GM12891 (cell line): ENCODE results near the gene PPP4R2. TPM values are rescaled to one million over a fixed set of nuclear protein-coding genes. Genes with fewer than 3 reads are reported as not detected.
A peak's percentile ranks its signal among the peaks of the same experiment; 100 is the strongest.

Experiments used
- DNase-seq: peaks from one replicate; pipeline ENCODE4 v3.0.0; 2011; ENCODE audit warnings: low spot score; ENCODE audit not compliant: insufficient read length
- FAIRE-seq: peaks from 2 replicates; lab custom pipeline; 2011; peaks lifted over from hg19 to GRCh38; lab: Jason Lieb, UNC
- PAX5 ChIP-seq: IDR thresholded peaks from 2 replicates; pipeline ENCODE4 v1.6.1; 2011; ENCODE audit warnings: low read length, moderate library complexity, mild to moderate bottlenecking; ENCODE audit not compliant: insufficient read depth, severe bottlenecking
- POLR2A ChIP-seq: IDR thresholded peaks from 2 replicates; pipeline ENCODE4 v1.6.1; 2011; ENCODE audit warnings: low read depth, low read length, control low read depth
- POLR2AphosphoS5 ChIP-seq: IDR thresholded peaks from 2 replicates; pipeline ENCODE4 v1.6.1; 2011; ENCODE audit warnings: low read depth, low read length, control low read depth
- POU2F2 ChIP-seq: IDR thresholded peaks from 2 replicates; pipeline ENCODE4 v1.6.1; 2011; ENCODE audit warnings: low read depth, mild to moderate bottlenecking, control low read depth, low read length, moderate library complexity
- SPI1 ChIP-seq: IDR thresholded peaks from 2 replicates; pipeline ENCODE4 v1.6.1; 2011; ENCODE audit warnings: low read depth, low read length, control low read depth
- TAF1 ChIP-seq: IDR thresholded peaks from 2 replicates; pipeline ENCODE4 v1.6.1; 2011; ENCODE audit warnings: low read depth, low read length, control low read depth
- polyA plus RNA-seq: library from polyadenylated mRNA; unstranded; fragments of >200 nt; gene quantifications from one replicate; pipeline ENCODE4 v1.2.1, GENCODE V29; 2012; ENCODE audit warnings: low read depth, missing spikeins, inconsistent platforms; ENCODE audit not compliant: missing spikeins

The PPP4R2 gene, protein sequence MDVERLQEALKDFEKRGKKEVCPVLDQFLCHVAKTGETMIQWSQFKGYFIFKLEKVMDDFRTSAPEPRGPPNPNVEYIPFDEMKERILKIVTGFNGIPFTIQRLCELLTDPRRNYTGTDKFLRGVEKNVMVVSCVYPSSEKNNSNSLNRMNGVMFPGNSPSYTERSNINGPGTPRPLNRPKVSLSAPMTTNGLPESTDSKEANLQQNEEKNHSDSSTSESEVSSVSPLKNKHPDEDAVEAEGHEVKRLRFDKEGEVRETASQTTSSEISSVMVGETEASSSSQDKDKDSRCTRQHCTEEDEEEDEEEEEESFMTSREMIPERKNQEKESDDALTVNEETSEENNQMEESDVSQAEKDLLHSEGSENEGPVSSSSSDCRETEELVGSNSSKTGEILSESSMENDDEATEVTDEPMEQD
- 23.2 TPM for polyA plus RNA-seq

DNA sequence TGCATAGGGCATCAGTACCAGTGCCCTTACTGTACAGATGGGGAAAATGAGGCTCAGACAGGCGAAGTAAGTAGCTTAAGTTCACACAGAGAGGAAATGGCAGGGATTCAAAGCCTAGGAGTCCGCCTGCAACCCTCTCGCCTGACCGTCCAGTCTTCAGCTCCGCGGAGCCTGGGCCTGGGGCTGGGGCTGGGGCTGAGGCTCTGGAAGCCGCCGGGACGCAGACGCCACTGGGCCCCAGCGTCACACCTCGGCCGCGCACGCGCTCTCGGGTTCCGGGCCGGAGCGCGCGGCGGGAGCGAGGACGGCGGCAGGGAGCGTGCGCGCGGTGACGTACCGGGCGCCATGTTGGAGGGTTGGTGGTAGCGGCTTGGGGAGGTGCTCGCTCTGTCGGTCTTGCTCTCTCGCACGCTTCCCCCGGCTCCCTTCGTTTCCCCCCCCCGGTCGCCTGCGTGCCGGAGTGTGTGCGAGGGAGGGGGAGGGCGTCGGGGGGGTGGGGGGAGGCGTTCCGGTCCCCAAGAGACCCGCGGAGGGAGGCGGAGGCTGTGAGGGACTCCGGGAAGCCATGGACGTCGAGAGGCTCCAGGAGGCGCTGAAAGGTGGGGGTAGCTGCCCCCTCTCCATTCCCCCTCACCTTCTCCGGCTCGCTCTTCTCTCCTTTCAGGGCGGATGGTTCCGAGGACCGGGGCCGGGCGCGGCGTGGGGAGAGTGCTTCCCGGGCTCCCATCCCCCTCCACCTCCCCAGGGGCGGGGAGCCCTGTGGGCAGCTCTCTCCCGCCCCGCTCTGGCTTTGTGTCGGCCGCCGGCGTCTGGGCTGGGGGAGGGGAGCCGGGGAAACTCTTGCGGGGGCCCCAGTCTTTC, at the start of gene PPP4R2:
PPP4R2 (plus strand) TSS at position 339 of the 861 bp plus-strand sequence; CDS start at position 566, 227 bp downstream.
- DNase-seq (peak; percentile 77), FAIRE-seq (peak; percentile 98)
- TF ChIP-seq TAF1 (peak; percentile 51; the same call in 1 of the 2 replicates), POLR2A (peak; percentile 86), POLR2AphosphoS5 (peak; percentile 91), PAX5 (no peak), POU2F2 (peak; percentile 56; the same call in 1 of the 2 replicates)

DNA sequence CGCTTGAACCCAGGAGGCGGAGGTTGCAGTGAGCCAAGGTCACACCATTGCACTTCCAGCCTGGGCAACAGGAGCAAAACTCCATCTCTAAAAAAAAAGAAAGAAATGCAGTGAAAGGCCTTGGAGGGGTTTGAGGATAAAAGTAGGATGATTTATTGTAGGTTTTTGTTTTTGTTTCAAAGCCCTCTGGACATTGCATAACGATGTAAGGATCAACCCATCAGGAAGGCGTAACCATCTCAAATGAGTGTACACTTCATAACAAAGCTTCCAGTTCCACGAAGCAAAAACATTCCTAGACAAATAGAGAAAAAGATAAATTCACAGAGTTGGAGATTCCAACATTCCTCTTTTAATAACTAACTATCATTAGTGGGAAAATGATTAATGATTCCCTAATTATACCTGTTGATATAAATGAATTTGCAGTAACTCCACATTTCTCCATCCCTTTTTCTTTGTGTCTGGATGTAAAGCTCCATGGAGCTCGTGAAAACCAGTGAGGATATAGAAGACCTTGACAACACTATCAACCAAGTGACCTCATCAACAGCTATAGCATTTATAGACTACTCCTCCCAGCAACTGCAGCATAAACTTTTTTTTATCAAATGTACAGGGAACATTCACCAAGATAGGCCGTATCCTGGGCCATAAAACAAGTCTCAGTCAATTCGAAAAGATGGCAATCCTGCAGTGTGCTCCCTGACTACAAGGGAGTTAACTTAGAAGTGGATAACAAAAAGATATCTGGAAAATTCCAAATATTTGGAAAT, 48.7 kb upstream of the PPP4R2 start:
- FAIRE-seq (no peak), DNase-seq (no peak)
- TF ChIP-seq PAX5 (no peak), POLR2AphosphoS5 (no peak), POU2F2 (no peak), SPI1 (no peak), TAF1 (no peak)

DNA sequence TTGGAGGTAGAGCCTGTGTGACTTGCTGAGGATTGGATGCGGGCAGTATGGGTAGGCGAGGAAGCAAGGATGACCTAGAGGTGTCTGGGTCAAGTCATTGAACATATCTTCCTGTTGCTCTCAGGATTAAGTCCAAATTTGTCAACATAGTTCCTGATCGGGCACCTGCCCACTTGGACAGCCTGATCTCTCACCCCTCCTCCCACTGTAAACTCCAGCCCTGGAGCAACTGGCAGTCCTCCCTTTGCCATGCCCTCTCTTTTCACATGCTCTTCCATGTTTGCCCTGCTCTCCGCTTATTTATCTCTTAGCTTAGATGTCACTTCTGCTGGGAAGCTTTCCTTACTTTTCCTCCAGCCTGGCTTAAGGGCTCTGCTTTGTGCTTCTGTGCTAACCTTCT, 47.6 kb upstream of the PPP4R2 start:
- TF ChIP-seq POLR2A = no peak
- TF ChIP-seq POU2F2 = no peak
- TF ChIP-seq TAF1 = no peak
- no peak for TF ChIP-seq PAX5
- TF ChIP-seq SPI1 = no peak
- no peak for TF ChIP-seq POLR2AphosphoS5
- FAIRE-seq (no peak), DNase-seq (no peak)

DNA sequence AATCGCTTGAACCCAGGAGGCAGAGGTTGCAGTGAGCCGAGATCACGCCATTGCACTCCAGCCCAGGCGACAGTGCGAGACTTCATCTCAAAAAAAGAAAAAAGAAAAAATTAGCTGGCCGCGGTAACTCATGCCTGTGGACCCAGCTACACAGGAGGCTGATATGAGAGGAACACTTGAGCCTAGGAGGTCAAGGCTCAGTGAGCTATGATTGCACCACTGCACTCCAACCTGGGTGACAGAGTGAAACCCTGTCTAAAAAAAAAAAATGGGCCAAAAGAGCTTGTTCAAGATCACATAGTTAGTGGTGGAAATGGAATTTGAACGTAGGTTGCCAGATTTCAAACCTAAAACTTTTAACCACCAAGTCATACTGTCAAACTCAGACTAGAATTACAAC, 46.2 kb upstream of the PPP4R2 start:
- peak; percentile 69 for FAIRE-seq
- DNase-seq = no peak
- TF ChIP-seq POU2F2 = no peak

DNA sequence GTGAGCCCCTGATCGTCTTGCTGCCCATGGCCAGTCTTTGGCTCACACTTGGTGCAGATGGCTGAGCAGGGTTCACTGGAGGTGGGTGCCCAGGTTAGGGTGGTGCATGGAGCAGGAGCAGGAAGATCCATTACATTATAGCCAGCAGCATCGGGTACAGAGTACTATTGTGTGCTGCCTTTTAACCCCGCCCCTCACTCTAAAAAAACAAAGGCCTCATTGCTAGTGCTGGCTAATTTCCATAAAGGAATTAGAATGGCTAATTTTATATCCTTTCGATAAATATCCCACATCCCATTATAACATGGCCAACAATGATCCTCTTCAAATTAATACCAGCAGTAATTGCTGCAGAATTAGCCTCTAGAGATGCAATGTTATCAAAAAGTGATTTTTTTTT, 45.8 kb upstream of the PPP4R2 start:
- TF ChIP-seq POLR2AphosphoS5 = no peak
- no peak for TF ChIP-seq SPI1
- TF ChIP-seq TAF1 = no peak
- no peak for TF ChIP-seq POLR2A
- TF ChIP-seq PAX5 = no peak
- TF ChIP-seq POU2F2 = no peak
- DNase-seq (no peak), FAIRE-seq (peak; percentile 28)

DNA sequence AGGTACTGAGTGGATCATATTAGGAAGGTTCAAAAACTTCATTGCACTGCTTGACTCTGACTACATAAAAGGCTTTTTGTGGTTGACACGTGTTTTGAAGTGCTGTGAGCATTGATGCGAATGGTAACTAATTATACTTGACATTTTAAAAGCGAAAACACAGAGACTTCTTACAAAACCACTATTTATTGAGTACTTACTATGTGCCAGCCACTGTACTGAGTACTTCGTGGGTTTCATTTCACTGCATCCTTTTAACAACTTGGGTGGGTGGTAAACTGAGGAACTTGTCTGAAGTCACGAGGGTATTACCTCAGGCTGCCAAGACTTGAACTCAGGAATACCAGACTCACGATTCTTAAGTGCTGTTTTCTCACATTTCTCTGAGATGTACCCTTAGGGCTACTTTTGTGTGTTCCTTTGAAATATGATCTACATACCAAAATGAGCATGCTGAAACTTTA, 45.3 kb upstream of the PPP4R2 start:
- peak; percentile 87 for FAIRE-seq
- TF ChIP-seq POU2F2 = no peak
- no peak for DNase-seq

DNA sequence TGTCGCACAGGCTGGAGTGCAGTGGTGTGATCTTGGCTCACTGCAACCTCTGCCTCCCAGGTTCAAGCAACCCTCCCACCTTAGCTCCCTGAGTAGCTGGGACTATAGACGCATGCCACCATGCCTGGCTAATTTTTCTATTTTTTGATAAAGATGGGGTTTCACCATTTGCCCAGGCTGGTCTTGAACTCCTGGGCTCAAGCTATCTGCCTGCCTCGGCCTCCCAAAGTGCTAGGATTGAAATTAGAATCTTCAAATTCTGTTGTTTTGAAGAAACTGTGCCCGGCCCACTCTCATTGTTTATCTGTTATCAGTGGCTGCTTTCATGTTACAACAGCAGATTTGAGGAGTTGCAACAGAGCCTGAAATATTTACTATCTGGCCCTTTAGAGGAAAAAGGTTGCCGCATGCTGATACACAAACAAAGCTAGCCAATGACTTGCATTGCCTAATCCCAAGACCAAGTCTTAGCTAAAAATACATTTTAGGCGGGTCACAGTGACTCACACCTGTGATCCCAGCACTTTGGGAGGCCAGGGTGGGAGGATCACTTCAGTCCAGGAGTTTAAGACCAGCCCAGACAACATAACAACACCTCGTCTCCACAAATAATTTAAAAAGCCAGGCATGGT, 43.2 kb upstream of the PPP4R2 start:
- no peak for FAIRE-seq
- no peak for TF ChIP-seq POLR2AphosphoS5
- TF ChIP-seq PAX5 = no peak
- no peak for TF ChIP-seq TAF1
- no peak for TF ChIP-seq SPI1
- TF ChIP-seq POU2F2 = no peak
- no peak for TF ChIP-seq POLR2A
- no peak for DNase-seq

DNA sequence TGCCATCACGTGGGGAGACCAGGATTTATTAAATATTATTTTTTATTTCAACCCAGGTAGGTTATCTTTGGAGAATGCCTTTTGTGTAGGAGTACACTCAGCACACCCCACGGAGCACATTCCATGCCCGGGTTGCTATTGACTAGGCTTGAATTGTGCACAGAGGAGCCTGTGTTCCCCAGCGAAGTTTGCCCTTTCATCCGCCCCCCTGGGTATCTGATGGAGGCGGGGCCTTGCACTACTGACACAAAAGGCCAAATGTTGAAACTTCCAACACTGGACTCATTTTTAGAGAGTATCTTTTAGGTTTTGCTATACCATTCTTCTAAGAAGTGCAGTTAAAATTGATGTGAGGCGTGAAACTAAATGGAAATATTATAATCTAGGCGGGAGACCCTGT, 39.3 kb upstream of the PPP4R2 start:
- FAIRE-seq = no peak
- no peak for DNase-seq
- TF ChIP-seq SPI1 (no peak), TAF1 (no peak), POLR2AphosphoS5 (no peak), POLR2A (no peak), PAX5 (no peak), POU2F2 (no peak)

DNA sequence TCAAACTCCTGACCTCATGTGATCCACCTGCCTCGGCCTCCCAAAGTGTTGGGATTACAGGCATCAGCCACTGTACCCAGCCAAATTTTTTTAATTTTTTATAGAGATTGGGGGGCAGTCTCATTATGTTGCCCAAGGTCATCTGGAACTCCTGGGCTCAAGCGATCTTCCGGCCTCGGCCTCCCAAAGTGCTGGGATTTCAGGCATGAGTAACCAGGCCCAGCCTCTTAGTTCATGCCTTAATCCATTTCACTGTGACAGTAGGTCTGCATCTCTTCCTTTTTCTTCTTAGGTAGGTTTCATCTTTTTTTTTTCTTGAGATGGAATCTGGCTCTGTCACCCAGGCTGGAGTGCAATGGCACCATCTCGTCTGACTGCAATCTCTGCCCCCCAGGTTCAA, 37.3 kb upstream of the PPP4R2 start:
- TF ChIP-seq TAF1 (no peak), POLR2A (no peak), PAX5 (no peak), POLR2AphosphoS5 (no peak), POU2F2 (no peak), SPI1 (no peak)
- DNase-seq = no peak
- FAIRE-seq = no peak

DNA sequence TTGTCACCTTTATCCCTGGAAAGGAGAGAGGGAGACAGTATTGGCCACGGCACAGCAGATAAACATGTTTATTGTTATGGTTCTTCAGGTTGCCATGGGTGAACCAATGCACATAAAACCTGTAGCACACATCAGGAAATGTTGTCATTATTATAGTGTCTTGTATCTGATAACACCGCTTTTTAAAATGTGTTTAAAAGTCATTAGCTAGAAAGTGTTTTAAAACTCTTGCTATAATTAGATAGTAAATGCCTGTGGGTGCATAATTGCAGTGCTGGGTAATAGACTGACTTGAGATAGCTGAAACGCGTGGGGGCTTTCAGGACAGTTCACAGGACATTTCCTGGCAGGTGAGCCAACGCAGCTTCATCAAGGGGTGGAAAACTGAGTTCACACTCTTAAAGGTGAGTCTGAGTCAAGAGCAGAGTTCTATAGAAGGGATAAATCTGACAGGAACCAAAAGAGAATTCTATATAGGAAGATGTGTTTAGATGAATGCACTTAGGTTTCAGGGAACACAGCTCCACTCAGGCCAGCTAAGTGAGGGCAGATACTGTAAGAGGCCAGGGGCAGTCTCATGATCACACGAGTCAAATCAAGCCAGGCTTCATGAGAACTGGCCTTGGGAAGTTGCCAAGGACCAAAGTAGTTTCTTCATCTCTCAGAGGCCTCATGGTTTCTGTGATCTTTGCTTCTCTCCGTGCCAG, 35.6 kb upstream of the PPP4R2 start:
- no peak for DNase-seq
- FAIRE-seq = no peak
- TF ChIP-seq POU2F2 = no peak
- TF ChIP-seq SPI1 = no peak
